ENCODE measurements around the gene SEC23IP. TPM values are rescaled to one million over a fixed set of nuclear protein-coding genes. Genes with fewer than 3 reads are reported as not detected.

The SEC23IP gene
- polyA plus RNA-seq, 1 donor (not counting 4 experiments of a cell fraction or from before 2014, with no cell fraction given), result 36.9 TPM

DNA sequence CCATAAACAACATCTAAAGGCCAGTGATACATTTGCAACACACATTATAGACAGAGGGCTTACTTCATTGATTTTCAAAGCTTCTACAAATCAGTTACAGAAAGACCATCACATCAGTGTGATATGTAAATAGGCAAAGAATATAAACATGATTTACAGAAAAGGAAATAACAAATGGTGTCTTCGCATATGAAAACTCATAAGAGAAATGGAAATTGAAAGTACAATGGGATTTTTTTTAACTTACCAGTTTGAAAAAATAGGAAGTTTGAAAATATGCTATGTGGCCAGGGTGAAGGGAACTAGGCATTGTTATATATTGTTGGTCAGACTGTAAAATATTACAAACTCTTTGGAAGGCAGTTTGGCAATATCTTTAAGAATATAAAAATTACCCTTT lies 27.3 kb downstream of the SEC23IP start:
- no peaks in the 10 kb centered on the region for H3K9me1 ChIP-seq (ENCODE audit: control insufficient read depth, extremely low read depth, insufficient read depth, low read length)
- FAIRE-seq, result no peak
- H3K79me2 ChIP-seq (ENCODE audit: control insufficient read depth, insufficient read depth, low read length), result no peaks in the 10 kb centered on the region
- no peaks in the 10 kb centered on the region for H3K27me3 ChIP-seq (ENCODE audit: control insufficient read depth, extremely low read depth, insufficient read depth, low read length)
- H3K4me3 ChIP-seq (ENCODE audit: control insufficient read depth in 2 of 3, extremely low read depth in 1 of 3, insufficient read depth in 2 of 3, low read depth in 1 of 3, low read length in 3 of 3), result no peak overlapping the region
- peaks cover 21 to 24% of the 10 kb centered on the region in 2 experiments for H3K36me3 ChIP-seq (ENCODE audit: control insufficient read depth in 2 of 2, extremely low read depth in 1 of 2, insufficient read depth in 2 of 2, low read length in 2 of 2)
- DNase-seq (ENCODE audit: low read depth, low spot score), result no peak
- H3K9ac ChIP-seq (ENCODE audit: control insufficient read depth, extremely low read depth, insufficient read depth, low read length), result no peak overlapping the region
- no peaks in the 10 kb centered on the region for H3K9me3 ChIP-seq (ENCODE audit: control insufficient read depth, low read depth, low read length)
- H3K4me2 ChIP-seq (ENCODE audit: control insufficient read depth, extremely low read depth, insufficient read depth, low read depth, low read length), result no peak overlapping the region
- TF ChIP-seq, protein P1, sequence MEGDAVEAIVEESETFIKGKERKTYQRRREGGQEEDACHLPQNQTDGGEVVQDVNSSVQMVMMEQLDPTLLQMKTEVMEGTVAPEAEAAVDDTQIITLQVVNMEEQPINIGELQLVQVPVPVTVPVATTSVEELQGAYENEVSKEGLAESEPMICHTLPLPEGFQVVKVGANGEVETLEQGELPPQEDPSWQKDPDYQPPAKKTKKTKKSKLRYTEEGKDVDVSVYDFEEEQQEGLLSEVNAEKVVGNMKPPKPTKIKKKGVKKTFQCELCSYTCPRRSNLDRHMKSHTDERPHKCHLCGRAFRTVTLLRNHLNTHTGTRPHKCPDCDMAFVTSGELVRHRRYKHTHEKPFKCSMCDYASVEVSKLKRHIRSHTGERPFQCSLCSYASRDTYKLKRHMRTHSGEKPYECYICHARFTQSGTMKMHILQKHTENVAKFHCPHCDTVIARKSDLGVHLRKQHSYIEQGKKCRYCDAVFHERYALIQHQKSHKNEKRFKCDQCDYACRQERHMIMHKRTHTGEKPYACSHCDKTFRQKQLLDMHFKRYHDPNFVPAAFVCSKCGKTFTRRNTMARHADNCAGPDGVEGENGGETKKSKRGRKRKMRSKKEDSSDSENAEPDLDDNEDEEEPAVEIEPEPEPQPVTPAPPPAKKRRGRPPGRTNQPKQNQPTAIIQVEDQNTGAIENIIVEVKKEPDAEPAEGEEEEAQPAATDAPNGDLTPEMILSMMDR (optimal IDR thresholded peaks at IDR 0.05 in 1 of 3, IDR thresholded peaks at IDR 0.05 in 1 of 3, conservative IDR thresholded peaks at IDR 0.05 in 1 of 3; ENCODE audit: extremely low read depth in 1 of 3, insufficient read depth in 2 of 3, low read length in 3 of 3), result no peak
- no peak for TF ChIP-seq EZH2 (IDR thresholded peaks at IDR 0.05; ENCODE audit: low read length)
- peaks cover 3% of the 10 kb centered on the region for H3K4me1 ChIP-seq (ENCODE audit: control insufficient read depth, extremely low read depth, insufficient read depth, low read length)
- H4K20me1 ChIP-seq (ENCODE audit: control insufficient read depth, extremely low read depth, insufficient read depth, low read length), result no peaks in the 10 kb centered on the region
- dilution Hi-C loops (cut with MboI; ENCODE audit: extremely low pct_ligation_motif_present, low sequenced_read_pairs), result no loop called here
- no peak overlapping the region for H2AFZ ChIP-seq (ENCODE audit: control insufficient read depth, low read length)
- H3K27ac ChIP-seq (ENCODE audit: control insufficient read depth, insufficient read depth, low read length), result no peak overlapping the region

DNA sequence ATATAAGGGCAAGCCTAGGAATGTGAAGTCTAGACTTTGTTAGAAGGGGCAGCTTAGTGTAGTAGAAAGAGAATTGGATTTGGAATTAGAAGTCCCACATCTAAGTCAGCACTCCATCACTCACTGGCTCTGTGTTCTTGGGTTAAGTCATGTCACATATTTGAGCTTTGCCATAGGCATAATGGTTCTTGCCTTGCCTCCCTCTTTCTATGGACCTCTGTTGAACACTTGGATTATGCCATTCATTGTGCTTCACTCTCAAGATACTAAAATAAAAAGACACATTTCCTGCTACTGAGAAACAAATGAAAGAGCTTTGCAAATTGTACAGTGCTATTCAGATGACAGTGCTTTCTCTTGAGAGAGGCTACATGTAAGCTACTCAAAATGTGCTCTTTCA lies 35.9 kb downstream of the SEC23IP start:
- FAIRE-seq, result no peak
- Histone ChIP-seq H3K4me3 (ENCODE audit: control insufficient read depth in 2 of 3, extremely low read depth in 1 of 3, insufficient read depth in 2 of 3, low read depth in 1 of 3, low read length in 3 of 3) (no peak overlapping the region), H3K36me3 (ENCODE audit: control insufficient read depth in 2 of 2, extremely low read depth in 1 of 2, insufficient read depth in 2 of 2, low read length in 2 of 2) (peaks cover 21 to 25% of the 10 kb centered on the region in 2 experiments), H3K9ac (ENCODE audit: control insufficient read depth, extremely low read depth, insufficient read depth, low read length) (no peak overlapping the region), H3K4me1 (ENCODE audit: control insufficient read depth, extremely low read depth, insufficient read depth, low read length) (no peaks in the 10 kb centered on the region), H3K9me3 (ENCODE audit: control insufficient read depth, low read depth, low read length) (no peaks in the 10 kb centered on the region), H3K27me3 (ENCODE audit: control insufficient read depth, extremely low read depth, insufficient read depth, low read length) (no peaks in the 10 kb centered on the region), H2AFZ (ENCODE audit: control insufficient read depth, low read length) (no peak overlapping the region), H3K4me2 (ENCODE audit: control insufficient read depth, extremely low read depth, insufficient read depth, low read depth, low read length) (no peak overlapping the region), H4K20me1 (ENCODE audit: control insufficient read depth, extremely low read depth, insufficient read depth, low read length) (no peaks in the 10 kb centered on the region), H3K9me1 (ENCODE audit: control insufficient read depth, extremely low read depth, insufficient read depth, low read length) (no peaks in the 10 kb centered on the region), H3K27ac (ENCODE audit: control insufficient read depth, insufficient read depth, low read length) (no peak overlapping the region), H3K79me2 (ENCODE audit: control insufficient read depth, insufficient read depth, low read length) (no peaks in the 10 kb centered on the region)
- TF ChIP-seq, protein P1 (optimal IDR thresholded peaks at IDR 0.05 in 1 of 3, IDR thresholded peaks at IDR 0.05 in 1 of 3, conservative IDR thresholded peaks at IDR 0.05 in 1 of 3; ENCODE audit: extremely low read depth in 1 of 3, insufficient read depth in 2 of 3, low read length in 3 of 3), result no peak
- no peak for TF ChIP-seq EZH2 (IDR thresholded peaks at IDR 0.05; ENCODE audit: low read length)
- dilution Hi-C loops (cut with MboI; ENCODE audit: extremely low pct_ligation_motif_present, low sequenced_read_pairs), result no loop called here
- no peak for DNase-seq (ENCODE audit: low read depth, low spot score)

Measured in keratinocyte (primary cell).